Hypothalamus (tissue), 51 donors: ENCODE results near the gene TARS3.
A peak's percentile ranks its signal among the peaks of the same experiment; 100 is the strongest.
"Not testable (repeated sequence)": the region's sequence is repeated elsewhere in the genome, so short reads cannot be mapped to it uniquely, and the experiment has no call there.

ENCODE experiments used
- DNase-seq, 51 donors: peaks; one replicate each; lab custom pipeline; 2025; lab: John Stamatoyannopoulos, UW

Gene TARS3

GRCh38 chr15:101633356-101633755 is 90.9 kb downstream of the TARS3 start:
- no peak for DNase-seq

- DNase-seq: not testable (repeated sequence)
Measured at GRCh38 chr15:101626729-101627128, 97.5 kb downstream of the TARS3 start.

GRCh38 chr15:101625980-101626379 is 98.3 kb downstream of the TARS3 start:
- DNase-seq: no peak

GRCh38 chr15:101625184-101625583 is 99.1 kb downstream of the TARS3 start:
- DNase-seq: no peak

GRCh38 chr15:101623367-101624304 is 100.6 kb downstream of the TARS3 start:
- no peak for DNase-seq

- DNase-seq: no peak
Measured at GRCh38 chr15:101621961-101622360, 102.3 kb downstream of the TARS3 start.

- no peak for DNase-seq
Measured at GRCh38 chr15:101620671-101621070, 103.6 kb downstream of the TARS3 start.

- no peak for DNase-seq
Measured at GRCh38 chr15:101619615-101619865, 104.7 kb downstream of the TARS3 start.

GRCh38 chr15:101618851-101619614 is 105.2 kb downstream of the TARS3 start:
- DNase-seq: no peak

GRCh38 chr15:101618076-101618475 is 106.2 kb downstream of the TARS3 start:
- no peak for DNase-seq

GRCh38 chr15:101617390-101617965 is 106.8 kb downstream of the TARS3 start:
- DNase-seq: no peak

GRCh38 chr15:101615986-101616848 is 108.1 kb downstream of the TARS3 start:
- peak in 3 of 51 donors; percentile 9 to 14 (median 10) for DNase-seq

- no peak for DNase-seq
Measured at GRCh38 chr15:101615414-101615985, 108.8 kb downstream of the TARS3 start.

- no peak for DNase-seq
Measured at GRCh38 chr15:101614761-101615160, 109.5 kb downstream of the TARS3 start.

GRCh38 chr15:101614001-101614585 is 110.2 kb downstream of the TARS3 start:
- no peak for DNase-seq

- DNase-seq: peak in 39 of 51 donors; percentile 14 to 78 (median 44)
Measured at GRCh38 chr15:101613130-101614000, 110.9 kb downstream of the TARS3 start.

GRCh38 chr15:101612676-101613075 is 111.6 kb downstream of the TARS3 start:
- DNase-seq: no peak

GRCh38 chr15:101611580-101612299 is 112.5 kb downstream of the TARS3 start:
- no peak for DNase-seq
